Neutrophil (primary cell): ENCODE results near the gene ZNF547.
A peak's percentile ranks its signal among the peaks of the same experiment; 100 is the strongest.

Experiments
- H3K27ac ChIP-seq: fragments of 200-600 bp; sonication (generic); 2 replicates; pipeline ENCODE4 v1.5.1; 2016; ENCODE audit warnings: mild to moderate bottlenecking, moderate library complexity
- H3K27me3 ChIP-seq: fragments of 200-600 bp; sonication (generic); 2 replicates; pipeline ENCODE4 v1.6.0; 2016; ENCODE audit warnings: mild to moderate bottlenecking
- H3K36me3 ChIP-seq: fragments of 200-600 bp; sonication (generic); 2 replicates; pipeline ENCODE4 v1.5.1; 2017
- H3K4me1 ChIP-seq, 2 experiments: fragments of 200-600 bp in 1 of 2; sonication (generic) in 1 of 2; 1 replicate in 1 of 2; 2 replicates in 1 of 2; pipeline versions ENCODE4 v1.5.1 to v1.6.1; 2013 to 2016; ENCODE audit warnings: low read depth in 1 of 2, low read length in 1 of 2, mild to moderate bottlenecking in 1 of 2, moderate library complexity in 1 of 2; ENCODE audit not compliant: control insufficient read depth in 1 of 2, insufficient read depth in 1 of 2
- H3K4me3 ChIP-seq, 2 experiments: fragments of 200-600 bp in 1 of 2; sonication (generic) in 1 of 2; 1 replicate in 1 of 2; 2 replicates in 1 of 2; pipeline ENCODE4 v1.5.1; 2013 to 2016; ENCODE audit warnings: low read depth in 1 of 2, low read length in 1 of 2, mild to moderate bottlenecking in 1 of 2, moderate library complexity in 1 of 2
- H3K9me3 ChIP-seq: fragments of 200-600 bp; sonication (generic); 2 replicates; pipeline ENCODE4 v1.5.1; 2016
- CTCF ChIP-seq: fragments of 200-600 bp; sonication (generic); IDR thresholded peaks from 2 replicates; pipeline ENCODE4 v1.5.1; 2016; ENCODE audit warnings: antibody characterized with exemption

Gene ZNF547

GRCh38 chr19:57342582-57342981 lies 20.8 kb upstream of the ZNF547 start:
- H3K27me3 ChIP-seq: peaks cover 29% of the 10 kb centered on the region
- no peak for TF ChIP-seq CTCF

DNA sequence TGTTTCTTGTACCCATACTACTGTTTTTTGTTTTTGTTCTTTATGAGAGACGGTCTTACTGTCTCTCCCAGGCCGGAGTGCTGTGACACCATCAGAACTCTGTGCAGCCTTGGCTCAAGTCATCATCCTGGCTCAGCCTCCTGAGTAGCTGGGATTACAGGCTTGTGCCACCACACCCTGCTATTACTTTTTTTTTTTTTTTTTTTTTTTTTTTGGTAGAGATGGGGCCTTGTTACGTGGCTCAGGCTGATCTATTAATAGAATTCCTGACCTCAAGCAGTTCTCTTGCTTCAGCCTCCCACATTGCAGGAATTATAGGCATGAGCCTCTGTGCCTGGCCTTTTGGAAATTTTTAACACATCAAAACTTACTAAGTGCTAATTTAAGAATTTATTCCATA lies 15.2 kb upstream of the ZNF547 start:
- H3K27ac ChIP-seq: no peak overlapping the region
- TF ChIP-seq CTCF: no peak
- H3K36me3 ChIP-seq: no peaks in the 10 kb centered on the region
- peaks cover 12 to 17% of the 10 kb centered on the region in 2 experiments for H3K4me1 ChIP-seq
- no peaks in the 10 kb centered on the region for H3K9me3 ChIP-seq
- peaks cover 36% of the 10 kb centered on the region for H3K27me3 ChIP-seq
- H3K4me3 ChIP-seq: no peak overlapping the region

More at GRCh38 chr19:57342582-57342981, 20.8 kb upstream of the ZNF547 start:
- Histone ChIP-seq H3K9me3 (no peaks in the 10 kb centered on the region), H3K4me3 (no peak overlapping the region), H3K36me3 (no peaks in the 10 kb centered on the region), H3K4me1 (no peaks in the 10 kb centered on the region), H3K27ac (no peak overlapping the region)

GRCh38 chr19:57350877-57351805 lies 12.2 kb upstream of the ZNF547 start, which contains the start of gene ZNF304:
Gene ZNF304, plus strand, starts transcription at chr19:57351271. Its CDS starts 394 bp downstream, at chr19:57351665.
- H3K36me3 ChIP-seq: peaks cover 13% of the 10 kb centered on the region
- H3K4me3 ChIP-seq: peak within 1 kb of the TSS; percentile 64 to 77
- TF ChIP-seq CTCF: no peak
- H3K27me3 ChIP-seq: peaks cover 20% of the 10 kb centered on the region
- H3K9me3 ChIP-seq: peaks cover 2% of the 10 kb centered on the region
- peaks cover 12 to 17% of the 10 kb centered on the region in 2 experiments for H3K4me1 ChIP-seq
- H3K27ac ChIP-seq: peak within 1 kb of the TSS; percentile 36

DNA sequence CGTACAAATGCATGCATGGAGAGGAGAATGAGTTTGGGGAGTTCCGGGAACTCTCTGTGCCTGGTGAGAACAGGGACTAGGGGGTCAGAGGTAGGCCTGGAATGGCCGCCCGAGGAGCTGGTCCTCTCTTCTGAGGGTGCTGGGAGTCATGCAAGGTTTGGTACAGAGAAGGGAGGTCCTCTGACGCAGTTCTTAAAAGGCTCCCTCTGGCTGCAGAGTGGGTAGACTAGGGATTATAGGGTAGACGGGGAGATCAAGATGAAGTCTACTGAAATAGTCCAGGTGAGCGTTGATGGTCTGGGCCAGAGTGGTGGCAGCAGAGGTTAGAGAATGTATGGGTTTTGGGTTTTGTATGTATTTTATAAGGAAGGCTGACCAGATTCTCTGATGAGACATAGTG lies 11.5 kb upstream of the ZNF547 start:
- Histone ChIP-seq H3K27ac (no peak overlapping the region), H3K4me3 (peak overlapping the region; percentile 64 to 77), H3K9me3 (peaks cover 4% of the 10 kb centered on the region), H3K36me3 (peaks cover 19% of the 10 kb centered on the region), H3K27me3 (peaks cover 13% of the 10 kb centered on the region), H3K4me1 (peaks cover 12 to 17% of the 10 kb centered on the region in 2 experiments)
- TF ChIP-seq CTCF: no peak

GRCh38 chr19:57355916-57356315 lies 7.4 kb upstream of the ZNF547 start:
- peaks cover 8% of the 10 kb centered on the region for H3K9me3 ChIP-seq

More at GRCh38 chr19:57355916-57356315, 7.4 kb upstream of the ZNF547 start:
- Histone ChIP-seq H3K27ac (no peak overlapping the region), H3K4me1 (peaks cover 12 to 14% of the 10 kb centered on the region in 2 experiments), H3K27me3 (no peaks in the 10 kb centered on the region), H3K4me3 (no peak overlapping the region), H3K36me3 (peaks cover 19% of the 10 kb centered on the region)
- TF ChIP-seq CTCF: no peak
